Stimulated activated CD4-positive, alpha-beta T cell treated with anti-CD3 and anti-CD28 coated beads, TNF-alpha, amount 100 ng/mL, for 24 hours (primary cell): Measurements from ENCODE around the gene MAML2.
A peak's percentile ranks its signal among the peaks of the same experiment; 100 is the strongest.

Experiments
- DNase-seq, 3 experiments: peaks; one replicate each; pipeline ENCODE4 v3.0.0-alpha.2; 2020; ENCODE audit warnings: low read depth in 3 of 3

MAML2 gene

GRCh38 chr11:96157517-96157873, 185.5 kb downstream of the MAML2 start:
- no peak for DNase-seq

- no peak for DNase-seq
Observed at GRCh38 chr11:96156379-96156722, 186.6 kb downstream of the MAML2 start.

GRCh38 chr11:96155627-96156378, 187.2 kb downstream of the MAML2 start:
- DNase-seq, result peak in 2 of 3 experiments; percentile 56 to 73

- no peak for DNase-seq
Observed at GRCh38 chr11:96154802-96155520, 188.0 kb downstream of the MAML2 start.

- no peak for DNase-seq
Observed at GRCh38 chr11:96152623-96153022, 190.4 kb downstream of the MAML2 start.

- DNase-seq, result no peak
Observed at GRCh38 chr11:96151501-96151900, 191.5 kb downstream of the MAML2 start.

- DNase-seq, result no peak
Observed at GRCh38 chr11:96150609-96151008, 192.4 kb downstream of the MAML2 start.

- DNase-seq, result no peak
Observed at GRCh38 chr11:96149743-96150555, 193.0 kb downstream of the MAML2 start.

- DNase-seq, result no peak
Observed at GRCh38 chr11:96147906-96148486, 195.0 kb downstream of the MAML2 start.

GRCh38 chr11:96147186-96147585, 195.8 kb downstream of the MAML2 start:
- no peak for DNase-seq

- no peak for DNase-seq
Observed at GRCh38 chr11:96146765-96147164, 196.2 kb downstream of the MAML2 start.

- no peak for DNase-seq
Observed at GRCh38 chr11:96145163-96145585, 197.8 kb downstream of the MAML2 start.

- no peak for DNase-seq
Observed at GRCh38 chr11:96144553-96144952, 198.4 kb downstream of the MAML2 start.

GRCh38 chr11:96143041-96143521, 199.9 kb downstream of the MAML2 start:
- DNase-seq, result no peak

- DNase-seq, result no peak
Observed at GRCh38 chr11:96141626-96142025, 201.4 kb downstream of the MAML2 start.

- DNase-seq, result no peak
Observed at GRCh38 chr11:96139691-96140090, 203.3 kb downstream of the MAML2 start.

GRCh38 chr11:96137373-96137772, 205.6 kb downstream of the MAML2 start:
- no peak for DNase-seq

- DNase-seq, result no peak
Observed at GRCh38 chr11:96136613-96137298, 206.2 kb downstream of the MAML2 start.

- DNase-seq, result no peak
Observed at GRCh38 chr11:96134602-96135001, 208.4 kb downstream of the MAML2 start.

GRCh38 chr11:96132437-96132836, 210.6 kb downstream of the MAML2 start:
- no peak for DNase-seq

- DNase-seq, result no peak
Observed at GRCh38 chr11:96130061-96130620, 212.9 kb downstream of the MAML2 start.
